HG03135 (cell line): ENCODE data around the gene HMGCR.

ENCODE experiments used
- ATAC-seq: cut with Tn5 transposase; IDR thresholded peaks from one replicate; pipeline ENCODE4 v1.9.1; 2021; ENCODE audit warnings: mild to moderate bottlenecking, moderate library complexity; ENCODE audit not compliant: unreplicated experiment

HMGCR gene

DNA sequence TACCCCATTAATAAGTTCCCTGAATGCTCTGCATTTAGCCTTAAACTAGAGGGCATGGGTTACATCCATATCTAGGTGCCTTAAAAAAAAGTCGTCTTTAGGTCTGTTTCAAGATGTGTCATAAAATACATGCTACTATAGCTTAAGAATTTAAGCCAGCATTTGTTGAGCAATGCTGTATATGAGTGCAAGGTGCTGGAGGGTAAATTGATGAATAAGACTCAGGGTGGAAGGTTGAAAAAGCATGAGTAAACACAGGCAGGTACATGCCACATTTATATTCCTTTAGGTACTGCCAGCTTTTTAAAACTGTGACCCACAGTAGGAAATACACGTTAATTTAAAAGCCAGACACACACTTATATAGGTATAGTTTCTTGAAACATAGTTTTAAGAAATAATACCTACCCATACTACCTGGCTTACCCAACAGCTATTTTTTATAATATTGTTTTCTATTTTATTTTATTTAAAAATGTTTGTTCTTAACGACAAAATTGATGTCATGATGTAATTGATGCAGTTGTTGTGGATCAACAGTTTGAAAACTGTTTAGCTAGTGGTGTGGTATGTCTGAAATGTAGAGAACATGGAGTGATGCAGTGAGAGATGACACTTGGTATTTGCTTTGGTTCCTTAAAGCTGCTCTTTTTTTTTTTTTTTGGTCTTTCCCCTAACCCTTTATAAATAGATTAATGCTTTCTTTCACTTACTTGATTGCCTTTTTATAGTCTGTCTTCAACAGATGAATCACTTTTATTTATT, 3.9 kb downstream of the HMGCR start:
- ATAC-seq: no peak

DNA sequence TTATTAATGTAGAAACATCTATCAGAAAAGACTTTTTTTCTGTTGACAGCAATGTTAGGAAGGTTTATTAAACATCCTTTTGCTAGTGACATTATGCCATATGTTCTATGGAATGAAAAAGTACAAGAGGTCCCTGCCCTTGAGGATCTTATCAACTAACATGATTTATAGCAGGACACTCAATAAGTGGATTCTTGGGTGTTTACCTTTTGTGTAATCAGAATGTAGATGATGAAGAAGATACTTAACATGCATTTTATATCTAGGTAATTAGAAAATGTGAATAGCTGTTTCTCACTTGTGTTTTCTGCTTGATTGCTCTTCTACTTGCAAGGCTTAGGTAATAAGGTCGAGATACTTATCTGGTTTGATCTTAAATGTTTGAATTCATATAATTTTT, 4.9 kb downstream of the HMGCR start:
- no peak for ATAC-seq

- no peak for ATAC-seq
These were observed 5.8 kb downstream of the HMGCR start for GRCh38 chr5:75342836-75343235.

DNA sequence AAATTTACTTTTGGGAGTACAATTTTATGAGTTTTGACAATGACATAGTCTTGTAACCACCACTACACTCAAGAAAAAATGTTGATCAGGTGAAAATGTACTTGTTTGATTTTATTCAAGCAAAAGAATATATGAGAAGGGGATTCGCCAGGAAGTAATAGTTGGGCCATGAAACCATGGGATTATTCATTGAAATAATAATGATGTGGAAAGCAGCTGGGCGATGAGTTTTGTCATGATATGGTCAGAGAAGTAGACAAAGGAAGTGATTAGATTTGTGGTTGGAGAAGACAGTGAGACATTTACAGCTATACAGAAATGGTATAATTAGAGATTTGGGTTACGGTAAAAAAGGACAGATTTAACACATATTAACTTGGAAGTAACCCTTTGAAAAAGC, 11.2 kb downstream of the HMGCR start:
- no peak for ATAC-seq

GRCh38 chr5:75349663-75350062, 12.6 kb downstream of the HMGCR start:
- ATAC-seq: no peak

DNA sequence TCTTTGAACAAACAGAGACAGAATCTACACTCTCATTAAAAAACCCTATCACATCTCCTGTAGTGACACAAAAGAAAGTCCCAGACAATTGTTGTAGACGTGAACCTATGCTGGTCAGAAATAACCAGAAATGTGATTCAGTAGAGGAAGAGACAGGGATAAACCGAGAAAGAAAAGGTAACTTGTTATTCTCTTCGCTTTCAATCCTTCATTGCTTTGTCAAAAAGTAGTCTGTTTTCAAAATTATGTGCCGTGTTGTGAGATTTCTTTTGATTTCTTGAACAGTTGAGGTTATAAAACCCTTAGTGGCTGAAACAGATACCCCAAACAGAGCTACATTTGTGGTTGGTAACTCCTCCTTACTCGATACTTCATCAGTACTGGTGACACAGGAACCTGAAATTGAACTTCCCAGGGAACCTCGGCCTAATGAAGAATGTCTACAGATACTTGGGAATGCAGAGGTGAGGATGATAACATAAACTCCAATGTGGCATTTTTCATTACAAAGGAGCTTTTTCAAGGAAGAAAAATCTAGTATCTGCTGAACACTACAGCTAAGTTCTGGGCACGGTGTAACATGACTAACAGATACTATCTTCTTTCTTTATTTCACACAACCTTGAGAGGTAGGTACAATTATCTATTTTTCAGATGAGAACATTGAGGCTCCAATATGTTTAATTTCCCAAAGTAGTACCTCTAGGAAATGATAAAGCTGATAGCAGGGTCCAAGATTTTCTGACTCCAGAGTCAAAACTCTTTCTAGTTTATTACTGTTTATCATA, 14.3 kb downstream of the HMGCR start:
- no peak for ATAC-seq

DNA sequence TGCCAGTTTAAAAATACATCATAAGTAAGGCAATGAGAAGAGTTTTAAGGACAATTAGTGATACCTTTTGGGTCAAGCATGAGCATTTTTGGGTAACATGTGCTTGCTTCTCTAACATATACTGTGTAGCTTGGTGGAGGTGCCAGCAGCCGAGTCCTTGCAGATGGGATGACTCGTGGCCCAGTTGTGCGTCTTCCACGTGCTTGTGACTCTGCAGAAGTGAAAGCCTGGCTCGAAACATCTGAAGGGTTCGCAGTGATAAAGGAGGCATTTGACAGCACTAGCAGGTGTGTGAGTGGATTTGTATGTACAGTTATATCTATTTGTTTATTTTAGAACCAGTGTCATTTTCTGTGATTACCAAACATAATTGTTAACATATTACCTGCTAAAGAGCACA, 18.2 kb downstream of the HMGCR start:
- ATAC-seq: no peak

- ATAC-seq: no peak
These were observed 19.7 kb downstream of the HMGCR start for GRCh38 chr5:75356719-75357118.

- no peak for ATAC-seq
These were observed 21.1 kb downstream of the HMGCR start for GRCh38 chr5:75358117-75358516.

- ATAC-seq: no peak
These were observed 24.3 kb downstream of the HMGCR start for GRCh38 chr5:75361310-75361709.

DNA sequence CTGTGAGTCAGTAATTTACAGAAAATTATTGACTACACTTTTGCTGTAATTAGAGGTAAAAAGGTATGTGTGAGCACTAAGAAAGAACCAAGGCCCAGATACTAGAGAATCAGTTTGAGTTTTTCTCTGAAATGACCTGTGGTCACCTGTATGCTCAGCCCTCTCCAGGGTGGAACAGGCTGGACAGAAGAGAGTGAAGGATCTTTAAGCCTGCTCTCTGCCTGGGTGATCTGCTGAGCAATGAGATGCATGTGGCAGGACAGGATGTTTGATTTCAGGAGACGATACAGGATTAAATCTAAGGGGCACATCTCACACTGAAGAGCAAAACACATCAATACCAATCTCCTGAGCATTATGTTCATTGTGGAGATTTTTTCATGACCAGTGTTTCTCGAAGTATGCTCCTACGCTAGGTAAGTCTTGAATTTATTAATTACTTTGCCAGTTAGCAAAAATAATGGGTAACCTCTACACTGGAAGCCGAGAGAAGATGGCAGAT, 25.5 kb downstream of the HMGCR start:
- ATAC-seq: no peak

DNA sequence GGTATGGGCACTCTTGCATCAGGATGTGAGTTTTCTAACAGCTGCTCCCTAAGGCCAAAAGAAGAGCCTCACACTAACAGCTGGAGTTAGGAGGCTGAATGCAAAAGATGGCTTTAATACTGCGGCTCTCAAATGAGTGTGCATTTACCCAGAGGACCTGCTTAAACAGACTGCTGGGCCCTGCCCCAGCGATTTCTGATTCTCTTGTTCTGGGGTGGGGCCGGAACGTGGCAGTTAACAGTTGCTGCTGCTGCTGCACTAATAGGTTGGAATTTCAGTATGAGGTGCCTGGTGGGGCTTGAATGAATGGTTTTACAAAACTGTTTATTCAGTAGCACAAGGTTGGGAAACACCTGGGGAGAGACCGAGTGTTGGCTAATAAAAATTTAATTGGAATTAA, 26.1 kb downstream of the HMGCR start:
- no peak for ATAC-seq

GRCh38 chr5:75363726-75364495, 26.9 kb downstream of the HMGCR start:
- no peak for ATAC-seq

- ATAC-seq: no peak
These were observed 27.7 kb downstream of the HMGCR start for GRCh38 chr5:75364571-75365280.

DNA sequence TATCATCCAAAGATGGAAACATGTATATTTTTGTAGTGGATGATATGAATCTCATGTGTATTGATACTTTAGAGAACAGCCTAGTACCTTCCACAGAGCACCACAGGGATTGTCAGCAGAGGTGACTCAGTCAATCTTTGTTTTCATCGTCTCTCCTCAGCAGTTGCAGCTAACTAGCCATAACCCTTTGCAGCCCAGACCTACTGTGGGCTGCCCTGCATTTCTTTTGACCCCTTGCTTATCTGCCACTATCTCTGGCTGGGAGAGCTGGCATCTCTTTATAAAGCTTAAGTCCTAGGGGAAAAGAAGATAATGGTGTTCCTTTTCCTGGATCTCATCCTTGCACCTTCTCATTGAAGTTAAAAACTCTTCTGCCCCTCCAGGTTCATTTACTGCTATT, 28.7 kb downstream of the HMGCR start:
- ATAC-seq: no peak

DNA sequence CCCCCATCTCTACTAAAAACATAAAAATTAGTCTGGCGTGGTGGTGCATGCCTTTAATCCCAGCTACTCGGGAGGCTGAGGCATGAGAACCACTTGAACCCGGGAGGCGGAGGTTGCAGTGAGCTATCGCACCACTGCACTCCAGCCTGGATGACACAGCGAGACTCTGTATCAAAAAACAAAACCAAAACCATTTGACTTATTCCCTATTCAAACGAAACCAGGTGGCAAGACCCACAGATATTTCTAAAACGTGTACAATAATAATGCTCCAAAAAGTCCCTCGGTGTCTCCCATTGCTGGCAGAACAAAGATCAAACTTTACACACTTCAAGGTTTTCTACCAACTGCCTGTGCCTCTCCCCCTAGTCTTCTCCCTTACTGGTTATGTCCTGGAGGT, 29.8 kb downstream of the HMGCR start:
- peak; percentile 73 for ATAC-seq

DNA sequence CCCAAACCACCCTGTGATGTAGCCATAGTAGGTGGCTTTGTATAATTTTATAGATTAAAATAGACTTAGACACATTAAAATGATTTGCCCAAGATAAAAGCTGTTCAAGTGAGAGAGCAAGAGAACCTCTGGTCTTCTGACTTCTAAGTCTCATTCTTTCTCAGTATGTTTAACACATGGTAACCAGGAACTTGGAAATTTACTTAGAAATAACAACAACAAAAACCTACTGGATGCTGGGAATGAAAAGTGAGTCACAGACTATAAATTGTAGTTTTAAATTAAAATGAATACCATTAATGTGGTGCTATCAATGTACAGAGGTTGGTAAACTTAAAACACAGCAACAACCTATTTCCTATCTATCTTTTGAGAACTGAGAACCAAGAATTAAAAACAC, 30.4 kb downstream of the HMGCR start:
- no peak for ATAC-seq

- no peak for ATAC-seq
These were observed 31.4 kb downstream of the HMGCR start for GRCh38 chr5:75368391-75368790.

- no peak for ATAC-seq
These were observed 36.8 kb downstream of the HMGCR start for GRCh38 chr5:75373862-75374261.

DNA sequence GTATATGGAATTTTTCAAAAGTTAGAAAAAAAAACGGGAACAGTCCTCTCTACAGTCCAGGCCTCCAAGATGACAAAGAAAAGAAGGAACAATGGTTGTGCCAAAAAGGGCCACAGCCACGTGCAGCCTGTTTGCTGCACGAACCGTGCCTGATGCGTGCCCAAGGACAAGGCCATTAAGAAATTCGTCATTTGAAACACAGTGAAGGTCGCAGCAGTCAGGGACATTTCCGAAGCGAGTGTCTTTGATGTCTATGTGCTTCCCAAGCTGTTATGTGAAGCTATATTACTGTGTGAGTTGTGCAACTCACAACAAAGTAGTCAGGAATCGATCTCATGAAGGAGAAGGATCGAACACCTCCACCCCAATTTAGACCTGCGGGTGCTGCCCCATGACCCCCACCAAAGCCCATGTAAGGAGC, 37.4 kb downstream of the HMGCR start:
- no peak for ATAC-seq

DNA sequence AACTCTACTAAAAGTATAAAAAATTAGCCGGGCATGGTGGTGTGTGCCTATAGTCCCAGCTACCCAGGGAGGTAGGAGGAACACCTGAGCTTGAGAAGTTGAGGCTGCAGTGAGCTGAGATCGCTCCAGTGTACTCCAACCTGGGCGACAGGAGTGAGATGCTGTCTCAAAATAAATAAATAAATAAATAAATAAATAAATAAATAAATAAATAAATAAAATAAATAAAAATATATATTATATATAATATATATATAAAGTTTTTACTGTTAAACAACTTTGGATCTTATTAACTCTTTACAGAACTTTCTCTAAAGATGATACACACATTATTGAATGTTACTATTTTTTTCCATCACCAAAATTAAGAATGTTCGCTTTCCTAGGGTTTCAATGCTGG, 38.4 kb downstream of the HMGCR start:
- no peak for ATAC-seq
